Ovary (tissue), 9 donors: ENCODE results near the gene ASAP2. TPM values are rescaled to one million over a fixed set of nuclear protein-coding genes. Genes with fewer than 3 reads are reported as not detected.

Experiments
- DNase-seq, 5 donors: peaks; one replicate each; pipeline ENCODE4 v3.0.0-alpha.2; 2019 to 2020
- H3K27ac ChIP-seq, 2 donors: fragments of 200-600 bp; one replicate each; pipeline versions ENCODE4 v1.5.1 to v1.8.0; 2019 to 2022
- H3K27me3 ChIP-seq: fragments of 200-600 bp; one replicate; pipeline ENCODE4 v1.8.0; 2022
- H3K36me3 ChIP-seq: fragments of 200-600 bp; sonication (generic); one replicate; pipeline ENCODE4 v1.5.1; 2019
- H3K4me1 ChIP-seq: one replicate; pipeline ENCODE4 v1.8.1; 2013; ENCODE audit warnings: mild to moderate bottlenecking, moderate library complexity; ENCODE audit not compliant: insufficient read depth
- H3K4me3 ChIP-seq: fragments of 200-600 bp; sonication (generic); one replicate; pipeline ENCODE4 v1.5.1; 2017
- H3K9me3 ChIP-seq, 2 donors: fragments of 200-600 bp in 1 of 2; sonication (generic) in 1 of 2; one replicate each; pipeline versions ENCODE4 v1.5.1 to v1.8.1; 2013 to 2019; ENCODE audit warnings: mild to moderate bottlenecking in 1 of 2, moderate library complexity in 1 of 2
- CTCF ChIP-seq, 3 donors: fragments of 450-650 bp in 2 of 3; fragments of 200-600 bp in 1 of 3; IDR thresholded peaks; one replicate each; pipeline versions ENCODE4 v1.5.1 to v1.8.0; 2016 to 2022; ENCODE audit warnings: antibody characterized with exemption in 3 of 3, mild to moderate bottlenecking in 1 of 3
- EP300 ChIP-seq: sonication (generic); formaldehyde crosslinking; IDR thresholded peaks from one replicate; pipeline ENCODE4 v1.6.1; 2017; ENCODE audit warnings: antibody characterized with exemption
- POLR2A ChIP-seq: fragments of 450-650 bp; IDR thresholded peaks from one replicate; pipeline ENCODE4 v1.6.1; 2017; ENCODE audit warnings: antibody characterized with exemption, mild to moderate bottlenecking, moderate library complexity
- WGBS, 3 donors: extraction: QIAGEN DNeasy Blood & Tissue Kit in 1 of 3; methylation state at CpG; one replicate each; pipeline versions ENCODE4 v1.1.5 to v1.1.7; 2013 to 2017; 5-methylcytosine and 5-hydroxymethylcytosine counted together
- intact Hi-C, 4 donors: fragments of 100-400 bp; cut with DNase I; formaldehyde crosslinking; loops; one replicate each; pipeline versions ENCODE4 v1.11.0 to v1.15.1; 2022 to 2023
- polyA plus RNA-seq, 2 donors: library from polyadenylated mRNA; stranded (reverse); fragments of 200-250 nt in 1 of 2; fragments of 350-450 nt in 1 of 2; fragmentation: Illumina TruSeq in 1 of 2; extraction: RNeasy Lipid Tissue Mini Kit (QIAGEN cat#74804) in 1 of 2; gene quantifications; one replicate each; pipeline ENCODE4 v1.2.3, GENCODE V29; 2013 to 2014
- total RNA-seq, 7 donors: library from RNA; depleted of rRNA in 2 of 7; stranded (reverse); fragments of >200 nt in 2 of 7; fragmentation: NEBNext Ultra II Directional in 3 of 7; extraction: Animal tissue kit (Norgen Biotek cat#: 25700) in 3 of 7; gene quantifications; one replicate each; pipeline versions ENCODE4 v1.1.0 to v1.2.4, GENCODE V29; 2016 to 2023
- donor health status: DM: no; HTN: no; CAD: no; lungs with moderate emphysema.
- donor health status: DM: no; HTN: no; CAD: no.
- donor health status: Bipolar disorder and iron deficiency.
- donor health status: DM: yes; HTN: yes; CAD: no.
- donor health status: DM: no; HTN: no; CAD: no.
- donor health status: DM: yes; HTN: yes; CAD: no.

ASAP2 gene
- total and polyA plus RNA-seq, 9 donors = 10.3 to 22.7 (median 15.5) TPM

GRCh38 chr2:9423100-9423921 is 216.7 kb downstream of the ASAP2 start, which contains the start of the genes CPSF3 and ITGB1BP1:
Gene CPSF3 (plus strand): TSS chr2:9423654. CDS start chr2:9423774, 120 bp downstream.
Gene ITGB1BP1 (minus strand): TSS chr2:9423528. CDS start chr2:9418697, 4,831 bp downstream.
- no peaks in the 10 kb centered on the region for H3K9me3 ChIP-seq
- H3K27ac ChIP-seq = peak within 1 kb of the TSS; percentile 66 to 90
- DNase-seq = peak; percentile 97 to 99 (median 98)
- no peaks in the 10 kb centered on the region for H3K27me3 ChIP-seq
- 0% methylated on average over 68 to 91 of the region's 91 CpGs for WGBS, 3 donors
- TF ChIP-seq EP300 = no peak
- TF ChIP-seq POLR2A = peak; percentile 76
- peak in 1 of 3 donors; percentile 72 for TF ChIP-seq CTCF (IDR thresholded peaks at IDR 0.05)
- H3K4me1 ChIP-seq = peaks cover 6% of the 10 kb centered on the region
- H3K4me3 ChIP-seq = peak within 1 kb of the TSS; percentile 74
- intact Hi-C loops = loop anchor here in 1 of 4 donors (10.0 kb wide), 2 partner anchors 51 to 279 kb away; partner anchors contain the start of gene IAH1
- H3K36me3 ChIP-seq = no peaks in the 10 kb centered on the region

- H3K36me3 ChIP-seq = no peaks in the 10 kb centered on the region
- H3K4me1 ChIP-seq = peaks cover 6% of the 10 kb centered on the region
- intact Hi-C loops = loop anchor here in 1 of 4 donors (10.0 kb wide), 2 partner anchors 51 to 279 kb away; partner anchors contain the start of gene IAH1
These were observed 217.3 kb downstream of the ASAP2 start for GRCh38 chr2:9423922-9424272.

GRCh38 chr2:9424447-9425164 is 218.0 kb downstream of the ASAP2 start:
- TF ChIP-seq CTCF (IDR thresholded peaks at IDR 0.05) (no peak), EP300 (no peak), POLR2A (no peak)
- WGBS, 3 donors = 54 to 65% (median 58%) methylated on average over 11 of the region's 11 CpGs
- Histone ChIP-seq H3K4me3 (peak overlapping the region; percentile 74), H3K4me1 (peaks cover 6% of the 10 kb centered on the region), H3K9me3 (no peaks in the 10 kb centered on the region), H3K36me3 (no peaks in the 10 kb centered on the region), H3K27me3 (no peaks in the 10 kb centered on the region), H3K27ac (no peak overlapping the region)
- no peak for DNase-seq
- intact Hi-C loops = loop anchor here in 1 of 4 donors (10.0 kb wide), 2 partner anchors 50 to 280 kb away; partner anchors contain the start of gene IAH1

More at GRCh38 chr2:9423922-9424272, 217.3 kb downstream of the ASAP2 start:
- Histone ChIP-seq H3K27ac (peak overlapping the region in 1 of 2 donors; percentile 90), H3K4me3 (peak overlapping the region; percentile 74), H3K9me3 (no peaks in the 10 kb centered on the region), H3K27me3 (no peaks in the 10 kb centered on the region)
- DNase-seq = no peak
- WGBS, 3 donors = 0 to 1% (median 1%) methylated on average over 21 of the region's 21 CpGs
- TF ChIP-seq CTCF (IDR thresholded peaks at IDR 0.05) (no peak), EP300 (no peak), POLR2A (no peak)

- Histone ChIP-seq H3K4me3 (no peak overlapping the region), H3K27ac (no peak overlapping the region), H3K4me1 (no peaks in the 10 kb centered on the region), H3K27me3 (no peaks in the 10 kb centered on the region), H3K36me3 (no peaks in the 10 kb centered on the region), H3K9me3 (no peaks in the 10 kb centered on the region)
- TF ChIP-seq POLR2A (no peak), CTCF (IDR thresholded peaks at IDR 0.05) (no peak), EP300 (no peak)
- intact Hi-C loops = loop anchor here in 1 of 4 donors (10.0 kb wide), 2 partner anchors 46 to 284 kb away; partner anchors contain the start of gene IAH1
- WGBS, 3 donors = 74 to 94% (median 86%) methylated on average over 5 of the region's 5 CpGs
- DNase-seq = no peak
These were observed 222.5 kb downstream of the ASAP2 start for GRCh38 chr2:9428965-9429577.
